ENCODE measurements around the gene ROBO1.

The ROBO1 gene

DNA sequence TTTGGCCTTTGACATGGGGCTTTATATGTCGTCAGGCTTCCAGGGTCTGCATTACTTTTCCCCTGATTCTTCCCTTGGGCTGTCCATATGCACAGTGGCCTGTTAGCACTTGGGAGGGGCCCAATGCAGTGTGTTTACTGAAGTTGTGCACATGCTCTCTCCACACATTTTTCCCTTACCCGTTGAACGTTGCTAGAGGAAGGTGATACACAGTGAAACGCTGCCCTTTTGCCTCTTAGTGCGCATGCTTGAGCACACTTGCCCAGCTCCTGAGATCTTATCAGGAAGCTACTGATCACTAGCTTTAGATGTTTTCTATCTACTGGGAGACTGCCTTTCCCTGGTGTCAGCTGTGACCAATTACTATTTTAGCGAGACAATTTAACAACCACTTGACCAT lies 1198.0 kb downstream of the ROBO1 start:
- no peak for DNase-seq

DNA sequence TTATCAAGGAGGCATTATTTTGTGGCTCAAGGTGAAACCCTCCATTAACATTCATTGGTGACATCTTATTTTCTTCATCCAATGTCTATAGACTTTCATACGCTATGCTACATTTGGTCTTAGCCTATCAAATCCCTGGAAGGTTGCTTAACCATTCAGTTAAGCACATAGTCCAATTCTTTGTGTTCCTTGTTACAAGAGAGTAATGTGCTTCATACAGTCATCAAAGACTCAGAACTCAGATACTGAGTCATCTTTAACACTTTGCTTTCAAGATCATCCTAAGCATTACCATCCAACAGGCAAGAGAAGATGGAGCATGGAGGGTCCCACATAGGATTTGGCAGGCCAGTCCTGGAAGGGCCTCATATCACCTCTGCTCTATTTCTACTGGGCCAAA lies 1202.1 kb downstream of the ROBO1 start:
- DNase-seq = no peak

DNA sequence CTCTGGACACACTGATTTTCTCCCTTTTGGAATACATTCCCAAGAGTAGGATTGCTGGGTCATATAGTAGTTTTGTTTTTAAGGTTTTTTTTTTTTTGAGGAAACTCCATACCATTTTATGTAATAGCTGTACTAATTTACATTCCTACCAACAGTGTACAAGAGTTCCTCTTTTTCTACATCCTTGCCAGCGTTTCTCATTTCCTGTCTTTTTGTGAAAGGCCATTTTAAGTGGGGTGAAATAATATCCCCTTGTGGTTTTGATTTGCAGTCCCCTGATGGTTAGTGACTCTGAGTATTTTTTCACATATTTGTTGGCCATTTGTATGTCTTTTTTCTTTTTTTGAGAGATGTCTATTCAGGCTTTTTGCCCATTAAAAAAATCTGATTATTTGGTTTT lies 1205.5 kb downstream of the ROBO1 start:
- no peak for DNase-seq
